Ishikawa (cell line): ENCODE data around the gene COX10.

Source experiments
- CEBPB ChIP-seq: IDR thresholded peaks from 2 replicates; pipeline ENCODE4 v1.6.1; 2012
- CREB1 ChIP-seq: IDR thresholded peaks from 2 replicates; pipeline ENCODE4 v1.6.1; 2012; ENCODE audit warnings: low read depth
- EP300 ChIP-seq: IDR thresholded peaks from 2 replicates; pipeline ENCODE4 v1.6.1; 2012; ENCODE audit warnings: borderline replicate concordance
- RAD21 ChIP-seq: IDR thresholded peaks from 2 replicates; pipeline ENCODE4 v1.6.1; 2012; ENCODE audit warnings: low read depth
- TAF1 ChIP-seq: IDR thresholded peaks from 2 replicates; pipeline ENCODE4 v1.6.1; 2012; ENCODE audit warnings: low read depth, mild to moderate bottlenecking
- TCF12 ChIP-seq: IDR thresholded peaks from 2 replicates; pipeline ENCODE4 v1.6.1; 2012; ENCODE audit warnings: low read depth

DNA sequence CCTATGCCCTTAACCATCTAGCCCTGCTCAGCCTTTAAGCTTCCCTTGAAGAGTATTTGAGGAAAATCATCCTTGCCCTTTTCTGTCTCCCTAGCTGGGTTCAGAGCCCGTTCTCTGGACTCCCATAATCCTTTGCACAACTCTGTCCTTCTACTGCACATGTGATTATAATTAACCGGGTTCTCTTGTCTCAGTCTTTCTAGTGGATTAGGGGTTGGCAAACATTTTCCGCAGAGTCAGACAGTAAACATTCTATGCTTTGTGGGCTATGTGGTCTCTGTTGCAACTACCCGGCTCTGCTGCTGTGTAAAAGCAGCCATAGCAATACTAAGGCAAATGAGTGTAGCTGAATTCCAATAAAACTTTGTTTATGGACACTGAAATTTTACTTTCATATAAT is 87.4 kb downstream of the COX10 start:
- TF ChIP-seq EP300 (no peak), TAF1 (no peak), CEBPB (no peak), RAD21 (no peak), CREB1 (no peak), TCF12 (no peak)
